ENCODE measurements around the gene PIWIL1. TPM values are rescaled to one million over a fixed set of nuclear protein-coding genes. Genes with fewer than 3 reads are reported as not detected.

Gene PIWIL1
- total RNA-seq, 1 experiment from 2014 or later: not detected

- RAD21 ChIA-PET (ENCODE audit: low non-redundant PET in 1 of 2, low total read pairs in 2 of 2, uncharacterized antibody in 2 of 2, unreplicated experiment in 2 of 2): no interaction called here
- CTCF ChIA-PET: no interaction called here
- Histone ChIP-seq H3K9me3 (ENCODE audit: control insufficient read depth in 1 of 2, insufficient read depth in 1 of 2, low read depth in 1 of 2, low read length in 2 of 2) (peaks cover 0 to 2% of the 10 kb centered on the region in 2 experiments; a peak in 1 of 4 replicates), H3K36me3 (ENCODE audit: control insufficient read depth in 1 of 2, insufficient read depth in 2 of 2, low read length in 2 of 2) (no peaks in the 10 kb centered on the region), H3K27me3 (ENCODE audit: insufficient read depth, low read length) (no peaks in the 10 kb centered on the region), H3K9ac (ENCODE audit: low read length) (no peak overlapping the region), H4K20me1 (ENCODE audit: insufficient read depth) (no peaks in the 10 kb centered on the region), H3K4me3 (replicated peaks in 1 of 2; ENCODE audit: low read depth in 1 of 2, low read length in 2 of 2) (no peak overlapping the region), H3K4me2 (ENCODE audit: low read length) (no peak overlapping the region), H3K4me1 (ENCODE audit: control insufficient read depth in 1 of 2, insufficient read depth in 2 of 2, low read length in 2 of 2) (no peaks in the 10 kb centered on the region), H3K79me2 (ENCODE audit: insufficient read depth, low read length) (no peaks in the 10 kb centered on the region), H3K27ac (ENCODE audit: low read depth, low read length) (no peak overlapping the region), H2AFZ (ENCODE audit: low read depth, low read length, poor library complexity, severe bottlenecking) (no peak overlapping the region), H3K9me2 (ENCODE audit: insufficient read depth) (no peaks in the 10 kb centered on the region)
- DNase-seq (ENCODE audit: low read depth, low spot score) (no peak), ATAC-seq (no peak)
- no peak for TF ChIP-seq TCF7L2 (IDR thresholded peaks at IDR 0.05; ENCODE audit: borderline replicate concordance, extremely low read depth, insufficient read depth, insufficient read length)
- TF ChIP-seq RAD21 (IDR thresholded peaks at IDR 0.05; ENCODE audit: low read depth): no peak
- TF ChIP-seq SP1 (IDR thresholded peaks at IDR 0.05; ENCODE audit: low read depth): no peak
- no peak for TF ChIP-seq EZH2phosphoT487 (IDR thresholded peaks at IDR 0.05; ENCODE audit: borderline replicate concordance)
- no peak for TF ChIP-seq MAX (IDR thresholded peaks at IDR 0.05)
- no peak for TF ChIP-seq EZH2 (IDR thresholded peaks at IDR 0.05)
- no peak for TF ChIP-seq JUND (IDR thresholded peaks at IDR 0.05)
- TF ChIP-seq REST (IDR thresholded peaks at IDR 0.05; ENCODE audit: low read depth): no peak
- no peak for TF ChIP-seq YY1 (IDR thresholded peaks at IDR 0.05; ENCODE audit: extremely low read depth, insufficient replicate concordance, low read depth, low read length)
- no peak for TF ChIP-seq EGR1 (IDR thresholded peaks at IDR 0.05; ENCODE audit: low read depth)
- no peak for TF ChIP-seq POLR2A (IDR thresholded peaks at IDR 0.05; ENCODE audit: borderline replicate concordance, extremely low read depth, insufficient read depth, insufficient read length)
- no peak for TF ChIP-seq ZBTB33 (IDR thresholded peaks at IDR 0.05; ENCODE audit: extremely low read depth, insufficient replicate concordance, low read length)
- TF ChIP-seq ATF3 (IDR thresholded peaks at IDR 0.05): no peak
- no peak for TF ChIP-seq ZFX (IDR thresholded peaks at IDR 0.05)
- TF ChIP-seq, protein P1, sequence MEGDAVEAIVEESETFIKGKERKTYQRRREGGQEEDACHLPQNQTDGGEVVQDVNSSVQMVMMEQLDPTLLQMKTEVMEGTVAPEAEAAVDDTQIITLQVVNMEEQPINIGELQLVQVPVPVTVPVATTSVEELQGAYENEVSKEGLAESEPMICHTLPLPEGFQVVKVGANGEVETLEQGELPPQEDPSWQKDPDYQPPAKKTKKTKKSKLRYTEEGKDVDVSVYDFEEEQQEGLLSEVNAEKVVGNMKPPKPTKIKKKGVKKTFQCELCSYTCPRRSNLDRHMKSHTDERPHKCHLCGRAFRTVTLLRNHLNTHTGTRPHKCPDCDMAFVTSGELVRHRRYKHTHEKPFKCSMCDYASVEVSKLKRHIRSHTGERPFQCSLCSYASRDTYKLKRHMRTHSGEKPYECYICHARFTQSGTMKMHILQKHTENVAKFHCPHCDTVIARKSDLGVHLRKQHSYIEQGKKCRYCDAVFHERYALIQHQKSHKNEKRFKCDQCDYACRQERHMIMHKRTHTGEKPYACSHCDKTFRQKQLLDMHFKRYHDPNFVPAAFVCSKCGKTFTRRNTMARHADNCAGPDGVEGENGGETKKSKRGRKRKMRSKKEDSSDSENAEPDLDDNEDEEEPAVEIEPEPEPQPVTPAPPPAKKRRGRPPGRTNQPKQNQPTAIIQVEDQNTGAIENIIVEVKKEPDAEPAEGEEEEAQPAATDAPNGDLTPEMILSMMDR (IDR thresholded peaks at IDR 0.05 in 2 of 3, conservative IDR thresholded peaks at IDR 0.05 in 1 of 3; ENCODE audit: borderline replicate concordance in 1 of 3, insufficient read depth in 1 of 3, low read depth in 2 of 3, low read length in 2 of 3): no peak
- TF ChIP-seq SIN3A (IDR thresholded peaks at IDR 0.05; ENCODE audit: low read depth): no peak
- intact Hi-C loops (cut with micrococcal nuclease): no loop called here
- BruUV-seq (replicated peaks): no TSS peak
- POLR2A ChIA-PET: no interaction called here
These were observed 59.0 kb downstream of the PIWIL1 start for GRCh38 chr12:130396667-130397066.
